Measurements from ENCODE around the gene LNPEP.
"Not testable (repeated sequence)": the region's sequence is repeated elsewhere in the genome, so short reads cannot be mapped to it uniquely, and the experiment has no call there.

The LNPEP gene

DNA sequence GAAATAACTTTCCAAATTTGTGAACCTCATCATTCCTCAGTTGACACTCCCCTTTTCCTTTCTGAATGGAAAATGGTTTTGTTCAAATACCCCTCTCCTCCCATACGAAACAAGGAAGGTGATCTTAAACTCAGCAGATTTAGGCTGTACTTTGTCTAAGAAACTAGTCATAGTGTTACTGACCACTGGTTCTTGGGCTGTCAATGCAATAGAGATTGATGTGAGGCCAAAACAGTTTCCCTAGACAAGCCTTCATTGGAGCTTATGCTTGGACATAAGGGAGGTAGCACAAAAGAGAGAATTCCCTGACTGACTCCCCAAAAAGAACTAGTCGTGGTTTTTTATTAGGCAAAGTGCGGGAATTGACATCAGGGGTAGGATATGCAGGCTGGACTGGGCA is 5.3 kb upstream of the LNPEP start:
- peaks cover 8% of the 10 kb centered on the region; the same call in 1 of the 2 replicates for H3K4me1 ChIP-seq (ENCODE audit: control insufficient read depth, insufficient read depth, low read length)
- H3K27ac ChIP-seq (ENCODE audit: low read depth, low read length), result no peak overlapping the region
- H3K27me3 ChIP-seq (ENCODE audit: control insufficient read depth, insufficient read depth, low read length), result no peaks in the 10 kb centered on the region
- no peaks in the 10 kb centered on the region for H3K9me3 ChIP-seq (ENCODE audit: control insufficient read depth, insufficient read depth, low read depth, low read length)
- H3K36me3 ChIP-seq (ENCODE audit: control insufficient read depth, insufficient read depth, low read length), result no peaks in the 10 kb centered on the region
- H3K4me3 ChIP-seq (ENCODE audit: low read depth, low read length), result no peak overlapping the region
- no peak overlapping the region for H3K9ac ChIP-seq (ENCODE audit: low read length)

GRCh38 chr5:96931037-96931436 is 4.8 kb upstream of the LNPEP start:
- not testable (repeated sequence) for H3K4me1 ChIP-seq (ENCODE audit: control insufficient read depth, insufficient read depth, low read length); H3K4me3 ChIP-seq (ENCODE audit: low read depth, low read length); H3K9ac ChIP-seq (ENCODE audit: low read length); H3K9me3 ChIP-seq (ENCODE audit: control insufficient read depth, insufficient read depth, low read depth, low read length); H3K36me3 ChIP-seq (ENCODE audit: control insufficient read depth, insufficient read depth, low read length); H3K27me3 ChIP-seq (ENCODE audit: control insufficient read depth, insufficient read depth, low read length); H3K27ac ChIP-seq (ENCODE audit: low read depth, low read length)

DNA sequence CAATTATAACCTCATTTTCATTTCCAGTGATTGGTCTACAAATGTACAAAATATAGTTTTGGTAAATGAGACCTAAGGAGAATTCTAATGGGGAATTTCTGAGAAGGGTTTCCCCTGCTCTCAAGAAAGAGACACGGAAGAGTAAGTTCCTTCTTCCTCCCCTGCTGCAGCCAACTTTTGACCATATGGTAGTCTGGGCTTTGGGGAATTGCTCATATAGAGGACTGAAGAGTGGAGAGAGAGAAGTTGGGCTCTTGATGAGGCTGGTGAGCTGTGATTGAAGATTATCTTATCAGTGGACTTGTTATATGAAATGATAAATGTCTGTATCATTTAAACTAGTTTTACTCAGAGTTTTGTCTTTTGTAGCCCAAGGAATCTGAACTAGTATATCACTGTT is 4.3 kb upstream of the LNPEP start:
- Histone ChIP-seq H3K9me3 (ENCODE audit: control insufficient read depth, insufficient read depth, low read depth, low read length) (no peaks in the 10 kb centered on the region), H3K4me1 (ENCODE audit: control insufficient read depth, insufficient read depth, low read length) (peaks cover 8% of the 10 kb centered on the region; the same call in 1 of the 2 replicates), H3K27me3 (ENCODE audit: control insufficient read depth, insufficient read depth, low read length) (peaks cover under 1% of the 10 kb centered on the region; the same call in 1 of the 2 replicates), H3K36me3 (ENCODE audit: control insufficient read depth, insufficient read depth, low read length) (no peaks in the 10 kb centered on the region), H3K27ac (ENCODE audit: low read depth, low read length) (no peak overlapping the region), H3K4me3 (ENCODE audit: low read depth, low read length) (no peak overlapping the region), H3K9ac (ENCODE audit: low read length) (no peak overlapping the region)

GRCh38 chr5:96932026-96932425 is 3.9 kb upstream of the LNPEP start:
- H3K27ac ChIP-seq (ENCODE audit: low read depth, low read length), result no peak overlapping the region
- H3K4me3 ChIP-seq (ENCODE audit: low read depth, low read length), result no peak overlapping the region
- H3K9me3 ChIP-seq (ENCODE audit: control insufficient read depth, insufficient read depth, low read depth, low read length), result no peaks in the 10 kb centered on the region
- peaks cover 12% of the 10 kb centered on the region; the same call in 1 of the 2 replicates for H3K4me1 ChIP-seq (ENCODE audit: control insufficient read depth, insufficient read depth, low read length)
- H3K36me3 ChIP-seq (ENCODE audit: control insufficient read depth, insufficient read depth, low read length), result no peaks in the 10 kb centered on the region
- no peak overlapping the region for H3K9ac ChIP-seq (ENCODE audit: low read length)
- peaks cover 5% of the 10 kb centered on the region; the same call in 1 of the 2 replicates for H3K27me3 ChIP-seq (ENCODE audit: control insufficient read depth, insufficient read depth, low read length)

GRCh38 chr5:96933764-96934707 is 1.8 kb upstream of the LNPEP start:
- H3K36me3 ChIP-seq (ENCODE audit: control insufficient read depth, insufficient read depth, low read length), result no peaks in the 10 kb centered on the region
- H3K27me3 ChIP-seq (ENCODE audit: control insufficient read depth, insufficient read depth, low read length), result peaks cover 12% of the 10 kb centered on the region; the same call in 1 of the 2 replicates
- H3K27ac ChIP-seq (ENCODE audit: low read depth, low read length), result no peak overlapping the region
- no peaks in the 10 kb centered on the region for H3K9me3 ChIP-seq (ENCODE audit: control insufficient read depth, insufficient read depth, low read depth, low read length)
- peak overlapping the region; percentile 67 for H3K9ac ChIP-seq (ENCODE audit: low read length)
- peaks cover 12% of the 10 kb centered on the region; the same call in 1 of the 2 replicates for H3K4me1 ChIP-seq (ENCODE audit: control insufficient read depth, insufficient read depth, low read length)
- H3K4me3 ChIP-seq (ENCODE audit: low read depth, low read length), result peak overlapping the region; percentile 91

DNA sequence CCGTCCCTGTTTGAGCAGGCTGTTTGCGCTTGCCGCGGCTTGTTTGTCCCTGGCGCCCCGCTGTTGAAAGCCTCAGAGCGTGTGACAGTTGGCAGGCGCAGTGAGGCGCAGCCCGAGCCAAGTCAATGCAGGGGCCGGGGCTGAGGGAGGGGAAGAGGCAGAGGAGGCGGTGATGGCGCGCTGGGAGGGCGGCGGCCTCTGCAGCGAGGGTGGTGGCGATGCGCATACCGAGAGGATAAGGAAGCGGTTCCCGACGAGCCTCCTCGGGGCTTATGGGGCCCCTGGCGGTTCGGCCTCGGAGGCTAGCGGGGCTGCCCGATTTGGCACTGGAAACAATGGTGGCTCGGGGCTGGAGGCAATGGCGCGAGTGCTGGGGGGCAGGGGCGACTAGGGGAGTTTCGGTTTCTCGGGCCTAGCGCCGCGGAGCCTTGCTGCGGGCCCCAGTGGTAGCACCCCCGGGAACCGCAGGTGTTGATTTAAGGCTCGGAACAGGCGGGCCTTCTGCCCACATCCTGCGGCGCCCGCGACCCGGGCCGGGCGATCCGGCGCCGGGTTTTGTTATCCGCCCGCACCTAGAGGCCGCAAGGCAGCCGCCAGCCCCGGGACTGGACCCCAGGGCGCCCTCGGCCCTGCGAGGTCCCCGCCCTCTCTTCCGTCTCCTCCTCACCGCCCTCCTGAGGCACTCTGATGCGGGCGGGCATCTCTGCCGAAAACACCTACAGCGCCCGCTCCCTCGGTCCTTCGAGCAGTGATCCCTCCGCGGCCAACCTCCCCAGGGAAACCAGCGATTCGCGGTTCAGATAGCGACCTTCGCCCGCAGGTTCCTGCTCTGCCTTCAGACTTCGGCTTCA is 947 bp upstream of the LNPEP start:
- Histone ChIP-seq H3K36me3 (ENCODE audit: control insufficient read depth, insufficient read depth, low read length) (no peaks in the 10 kb centered on the region), H3K4me3 (ENCODE audit: low read depth, low read length) (peak overlapping the region; percentile 91), H3K9ac (ENCODE audit: low read length) (peak overlapping the region; percentile 75), H3K27ac (ENCODE audit: low read depth, low read length) (peak overlapping the region; percentile 64; the same call in 1 of the 2 replicates), H3K4me1 (ENCODE audit: control insufficient read depth, insufficient read depth, low read length) (peaks cover 12% of the 10 kb centered on the region; the same call in 1 of the 2 replicates), H3K9me3 (ENCODE audit: control insufficient read depth, insufficient read depth, low read depth, low read length) (no peaks in the 10 kb centered on the region), H3K27me3 (ENCODE audit: control insufficient read depth, insufficient read depth, low read length) (peaks cover 12% of the 10 kb centered on the region; the same call in 1 of the 2 replicates)

DNA sequence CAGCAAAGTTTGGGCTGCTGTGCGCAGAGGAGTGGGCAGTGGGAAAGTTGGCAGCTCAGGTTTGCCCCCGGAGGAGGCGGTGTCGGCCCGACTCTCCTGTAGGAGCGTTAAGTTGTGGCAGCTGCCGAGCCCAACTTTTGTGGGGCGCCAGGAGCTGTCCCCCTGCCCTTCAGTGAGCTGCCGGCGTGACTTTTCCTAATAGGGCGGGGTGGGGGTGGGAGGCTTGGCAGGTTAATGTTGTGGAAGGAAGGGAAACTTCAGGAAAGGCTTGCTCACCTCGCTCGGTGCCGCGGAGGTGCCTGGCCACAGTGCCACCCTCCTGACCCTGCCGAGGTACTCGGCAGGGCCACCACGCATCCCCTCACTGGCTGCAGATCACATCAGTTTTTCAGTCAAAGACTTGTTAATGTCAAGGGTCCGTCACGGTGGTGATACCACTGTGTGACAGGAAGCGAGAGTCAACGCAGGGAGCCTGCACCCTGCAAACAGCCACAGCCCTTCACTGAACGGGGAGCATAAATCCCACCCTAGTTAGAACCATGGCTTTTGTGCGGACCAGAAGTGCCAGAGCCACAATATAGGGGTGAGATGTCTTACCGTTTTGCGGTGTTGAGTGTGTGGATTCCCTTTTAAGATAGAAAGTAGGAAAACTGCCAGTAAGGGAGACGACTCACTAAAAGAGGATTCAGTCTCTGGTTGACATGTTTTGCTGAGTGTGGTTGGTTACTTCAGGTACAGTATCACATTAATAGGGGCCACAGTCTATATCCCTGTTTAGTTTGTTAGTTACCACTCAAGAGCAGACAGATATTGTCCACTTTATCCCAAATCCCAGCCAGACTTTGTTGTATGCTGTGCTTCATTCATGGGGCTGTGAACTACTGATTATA is 796 bp downstream of the LNPEP start:
- H3K36me3 ChIP-seq (ENCODE audit: control insufficient read depth, insufficient read depth, low read length), result no peaks in the 10 kb centered on the region
- H3K9me3 ChIP-seq (ENCODE audit: control insufficient read depth, insufficient read depth, low read depth, low read length), result no peaks in the 10 kb centered on the region
- H3K27ac ChIP-seq (ENCODE audit: low read depth, low read length), result 0 out of 2 replicates have a peak overlapping the region, but pooled peaks have one; percentile 21
- H3K4me1 ChIP-seq (ENCODE audit: control insufficient read depth, insufficient read depth, low read length), result peaks cover 12% of the 10 kb centered on the region; the same call in 1 of the 2 replicates
- H3K4me3 ChIP-seq (ENCODE audit: low read depth, low read length), result peak overlapping the region; percentile 91
- peaks cover 12% of the 10 kb centered on the region; the same call in 1 of the 2 replicates for H3K27me3 ChIP-seq (ENCODE audit: control insufficient read depth, insufficient read depth, low read length)
- H3K9ac ChIP-seq (ENCODE audit: low read length), result peak overlapping the region; percentile 63

DNA sequence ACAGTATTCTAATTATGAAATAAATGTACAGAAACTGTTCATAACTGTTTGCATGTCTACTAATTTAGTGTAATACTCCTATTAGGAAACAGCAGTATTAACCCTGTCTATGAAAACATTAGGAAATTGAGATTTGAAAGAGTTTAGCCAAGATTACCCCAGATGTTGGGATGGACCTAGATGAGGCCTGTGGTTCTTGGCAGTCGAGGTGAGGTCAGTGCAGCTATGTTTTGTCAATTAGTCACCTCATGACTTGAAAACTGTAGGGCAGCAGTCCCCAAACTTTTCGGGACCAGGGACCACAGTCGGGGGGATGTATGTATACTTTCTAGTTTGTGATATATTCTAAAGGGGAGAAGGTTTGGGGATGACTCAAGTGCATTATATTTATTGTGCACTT is 4.7 kb downstream of the LNPEP start:
- Histone ChIP-seq H3K4me3 (ENCODE audit: low read depth, low read length) (no peak overlapping the region), H3K9ac (ENCODE audit: low read length) (no peak overlapping the region), H3K36me3 (ENCODE audit: control insufficient read depth, insufficient read depth, low read length) (no peaks in the 10 kb centered on the region), H3K4me1 (ENCODE audit: control insufficient read depth, insufficient read depth, low read length) (0 out of 2 replicates have a peak, but pooled peaks cover 5% of the 10 kb centered on the region), H3K27me3 (ENCODE audit: control insufficient read depth, insufficient read depth, low read length) (peaks cover 12% of the 10 kb centered on the region; the same call in 1 of the 2 replicates), H3K27ac (ENCODE audit: low read depth, low read length) (no peak overlapping the region), H3K9me3 (ENCODE audit: control insufficient read depth, insufficient read depth, low read depth, low read length) (no peaks in the 10 kb centered on the region)

DNA sequence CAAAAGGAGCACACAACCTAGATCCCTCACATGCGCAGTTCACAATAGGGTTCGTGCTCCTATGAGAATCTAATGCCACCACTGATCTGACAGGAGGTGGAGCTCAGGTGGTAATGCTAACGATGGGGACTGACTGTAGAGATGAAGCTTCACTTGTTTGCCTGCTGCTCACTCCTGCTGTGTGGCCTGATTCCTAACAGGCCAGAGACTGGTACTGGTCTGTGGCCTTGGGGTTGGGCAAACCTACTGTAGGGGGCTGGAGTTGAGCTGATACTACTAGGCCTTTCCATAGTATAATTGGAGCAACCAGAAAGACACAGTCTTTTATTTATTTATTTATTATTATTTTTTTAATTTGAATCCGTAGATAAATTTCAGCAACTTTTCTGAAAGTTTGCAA is 5.3 kb downstream of the LNPEP start:
- peaks cover 12% of the 10 kb centered on the region; the same call in 1 of the 2 replicates for H3K27me3 ChIP-seq (ENCODE audit: control insufficient read depth, insufficient read depth, low read length)

GRCh38 chr5:96942078-96942477 is 6.2 kb downstream of the LNPEP start:
- no peaks in the 10 kb centered on the region for H3K9me3 ChIP-seq (ENCODE audit: control insufficient read depth, insufficient read depth, low read depth, low read length)
- H3K27ac ChIP-seq (ENCODE audit: low read depth, low read length), result no peak overlapping the region
- H3K4me1 ChIP-seq (ENCODE audit: control insufficient read depth, insufficient read depth, low read length), result 0 out of 2 replicates have a peak, but pooled peaks cover under 1% of the 10 kb centered on the region
- H3K9ac ChIP-seq (ENCODE audit: low read length), result no peak overlapping the region
- peaks cover 6% of the 10 kb centered on the region; the same call in 1 of the 2 replicates for H3K27me3 ChIP-seq (ENCODE audit: control insufficient read depth, insufficient read depth, low read length)
- no peak overlapping the region for H3K4me3 ChIP-seq (ENCODE audit: low read depth, low read length)
- H3K36me3 ChIP-seq (ENCODE audit: control insufficient read depth, insufficient read depth, low read length), result no peaks in the 10 kb centered on the region

More for the DNA sequence above, 5.3 kb downstream of the LNPEP start:
- Histone ChIP-seq H3K4me3 (ENCODE audit: low read depth, low read length) (no peak overlapping the region), H3K9me3 (ENCODE audit: control insufficient read depth, insufficient read depth, low read depth, low read length) (no peaks in the 10 kb centered on the region), H3K36me3 (ENCODE audit: control insufficient read depth, insufficient read depth, low read length) (no peaks in the 10 kb centered on the region), H3K4me1 (ENCODE audit: control insufficient read depth, insufficient read depth, low read length) (0 out of 2 replicates have a peak, but pooled peaks cover 5% of the 10 kb centered on the region), H3K9ac (ENCODE audit: low read length) (no peak overlapping the region), H3K27ac (ENCODE audit: low read depth, low read length) (no peak overlapping the region)

Measured in HUES6 (cell line).